NOMO-1 (cell line): ENCODE data around the gene DLG1.

Experiments used
- DNase-seq, 2 experiments: peaks; one replicate each; lab custom pipeline; 2025; ENCODE audit not compliant: unreplicated experiment in 2 of 2; lab: John Stamatoyannopoulos, UW

The DLG1 gene

DNA sequence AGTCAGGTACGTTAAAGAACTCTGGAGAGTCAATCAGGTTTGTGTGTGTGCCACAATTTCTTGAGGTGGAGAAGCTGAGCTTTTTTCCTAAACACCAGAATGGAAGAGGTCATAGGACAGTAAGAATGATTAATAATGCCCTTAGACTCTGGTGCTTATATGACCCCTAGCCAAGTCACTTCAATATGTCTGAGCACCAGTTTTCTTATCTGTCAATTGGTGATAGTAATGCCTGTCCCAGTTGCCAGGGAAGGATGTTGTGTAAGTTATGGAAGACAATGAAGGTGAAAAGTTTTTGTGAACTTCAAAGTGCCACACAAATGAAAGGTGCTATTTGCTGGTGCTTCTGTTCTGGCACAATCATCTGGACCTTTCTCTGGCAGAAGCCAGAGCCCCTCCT lies 22.2 kb upstream of the DLG1 start:
- DNase-seq = no peak

DNA sequence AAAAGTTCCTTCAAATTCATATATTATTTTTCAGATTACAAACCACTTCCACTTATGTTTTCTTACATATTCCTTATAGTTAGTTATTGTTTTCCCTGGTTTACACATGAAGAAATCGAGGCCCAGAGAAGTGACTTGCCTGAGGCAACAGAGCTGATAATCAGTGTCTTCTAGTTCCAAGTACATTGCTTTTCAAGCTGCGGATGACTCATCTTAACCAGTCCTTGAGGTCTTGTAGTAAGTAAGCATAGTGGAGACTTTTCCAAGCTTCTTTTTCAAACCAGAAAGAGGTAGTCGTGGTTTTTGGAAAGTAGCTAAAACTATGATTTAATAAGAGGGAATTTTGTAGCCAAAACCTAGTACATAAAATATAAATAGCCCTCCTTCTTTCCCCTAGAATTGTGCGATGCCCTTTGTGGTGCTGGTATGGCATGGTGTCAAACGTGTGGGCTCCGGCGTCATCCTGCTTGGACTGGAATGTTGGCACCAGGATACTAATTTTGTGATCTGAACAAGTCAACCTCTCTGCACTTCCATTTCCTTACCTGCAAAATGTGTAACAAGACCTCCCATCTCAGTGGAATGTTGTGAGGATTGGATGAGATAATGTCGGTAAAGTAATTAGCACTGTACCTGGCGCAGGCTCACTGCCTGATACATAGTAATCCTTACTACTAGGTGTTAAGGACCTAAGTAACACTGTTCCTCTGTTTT lies 19.0 kb upstream of the DLG1 start:
- no peak for DNase-seq

DNA sequence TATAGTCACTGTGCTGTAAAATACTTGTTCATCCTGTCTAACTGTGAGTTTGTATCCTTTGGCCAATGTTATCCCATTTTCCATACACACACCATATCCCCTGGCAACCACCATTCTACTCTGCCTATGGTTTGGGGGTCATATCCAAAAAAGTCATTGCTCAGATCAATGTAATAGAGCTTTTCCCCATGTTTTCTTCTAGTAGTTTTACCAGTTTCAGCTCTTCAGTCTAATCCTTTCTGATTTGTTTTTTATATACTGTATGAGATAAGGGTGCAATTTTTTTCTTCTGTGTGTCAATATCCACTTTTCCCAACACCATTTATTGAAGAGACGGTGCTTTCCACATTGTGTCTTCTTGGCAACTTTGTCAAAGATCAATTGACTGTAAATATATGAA lies 14.0 kb upstream of the DLG1 start:
- DNase-seq = no peak

DNA sequence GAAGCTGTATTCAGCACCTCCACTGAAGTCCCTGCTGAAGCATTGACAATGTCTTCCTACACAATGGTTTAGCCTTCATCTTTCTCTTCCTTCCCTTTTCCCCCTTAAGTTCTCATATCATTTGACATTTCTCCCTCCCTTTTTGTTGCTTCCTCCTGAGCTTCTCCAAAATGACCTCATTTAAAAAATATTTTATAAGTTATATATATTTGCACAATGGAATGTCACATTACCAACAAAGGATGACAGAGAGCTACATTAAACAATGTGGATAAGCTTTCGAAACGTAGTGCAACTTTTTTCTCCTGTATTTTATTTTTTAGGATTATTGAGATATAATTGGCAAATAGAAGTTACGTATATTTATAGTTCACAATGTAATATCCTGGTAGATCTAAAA lies 13.2 kb upstream of the DLG1 start:
- no peak for DNase-seq

DNA sequence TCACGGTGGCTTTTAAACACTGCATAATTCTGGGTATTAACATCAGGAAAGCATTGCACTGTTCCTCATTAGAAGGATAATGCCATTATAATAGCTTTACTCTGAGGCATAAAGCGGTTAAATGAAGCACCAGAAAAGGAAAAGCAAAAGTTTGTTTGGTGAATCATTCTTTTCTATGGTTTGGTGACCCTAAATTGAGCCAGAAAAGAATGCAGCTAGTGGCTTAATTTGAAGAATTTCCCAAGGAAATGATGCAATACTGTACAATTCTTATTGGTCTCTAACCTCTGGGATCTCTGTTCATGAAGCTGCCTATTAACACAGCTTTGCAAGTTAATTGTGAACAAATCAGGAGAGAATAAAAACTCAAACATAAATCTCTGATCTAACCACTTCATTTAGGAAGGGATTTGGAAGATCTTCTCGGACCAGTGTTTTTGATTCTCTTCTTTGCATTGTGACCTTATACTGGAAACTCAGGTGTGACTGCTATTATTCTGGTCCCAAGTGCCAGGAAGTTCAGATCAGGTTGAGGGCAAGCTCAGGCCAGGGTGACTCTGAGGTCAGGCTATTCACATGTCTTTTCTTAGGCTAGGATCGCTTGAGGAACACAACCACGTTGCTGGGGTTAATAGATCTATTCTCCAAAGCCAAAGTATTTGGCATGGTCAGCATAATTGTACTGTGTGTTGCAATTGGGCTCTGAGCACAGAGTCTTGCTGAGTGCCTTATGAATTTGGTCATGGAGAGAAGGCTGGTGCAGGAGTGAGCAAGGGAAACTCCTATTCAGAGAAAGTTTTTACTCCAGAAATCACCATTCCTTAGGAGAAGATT lies 11.3 kb upstream of the DLG1 start:
- peak; percentile 7 to 38 for DNase-seq

DNA sequence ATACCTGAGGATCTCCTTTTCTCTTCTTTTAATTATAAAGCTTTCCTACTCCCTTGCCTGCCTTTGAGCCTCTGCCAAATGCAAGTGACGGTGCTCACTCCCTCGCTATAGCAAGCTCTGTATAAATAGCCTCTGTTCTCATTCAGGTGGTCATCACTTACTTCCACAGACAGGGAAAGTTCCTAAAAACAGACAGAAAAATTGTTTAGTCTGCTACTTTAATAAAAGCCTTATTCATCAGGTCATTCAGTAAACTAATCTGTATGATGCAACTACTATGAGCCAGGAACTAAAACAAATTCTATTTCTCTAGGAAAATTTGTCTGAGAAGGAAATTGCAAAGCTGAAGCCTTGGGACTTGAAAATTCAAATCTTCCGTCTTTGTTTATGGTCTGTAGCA lies 10.2 kb upstream of the DLG1 start:
- DNase-seq = no peak

DNA sequence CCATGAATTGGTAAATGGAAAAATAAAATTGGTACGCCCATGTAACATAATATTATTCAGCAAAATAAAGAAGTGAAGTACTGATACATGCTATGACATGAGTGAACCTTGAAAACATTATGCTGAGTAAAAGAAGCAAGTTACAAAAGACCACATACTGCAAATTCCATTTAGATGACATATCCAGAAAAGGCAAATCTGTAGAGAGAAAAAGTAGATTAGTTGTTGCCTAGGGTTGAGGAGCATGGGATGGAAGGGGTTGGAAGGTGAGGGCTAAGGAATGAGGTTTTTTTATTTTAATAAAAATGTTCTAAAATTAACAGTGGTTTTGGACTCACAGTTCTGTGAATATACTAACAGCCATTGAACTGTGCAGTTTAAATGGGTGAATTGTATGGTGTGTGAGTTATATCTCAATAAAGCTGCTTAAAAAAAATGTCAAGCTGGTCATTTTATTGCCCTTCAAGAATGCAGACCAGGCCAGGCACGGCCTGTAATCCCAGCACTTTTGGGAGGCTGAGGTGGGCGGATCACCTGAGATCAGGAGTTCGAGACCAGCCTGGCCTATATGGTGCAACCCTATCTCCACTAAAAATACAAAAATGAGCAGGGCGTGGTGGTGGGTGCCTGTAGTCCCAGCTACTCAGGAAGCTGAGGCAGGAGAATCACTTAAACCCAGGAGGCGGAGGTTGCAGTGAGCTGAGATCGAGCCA lies 8.1 kb upstream of the DLG1 start:
- DNase-seq = no peak

DNA sequence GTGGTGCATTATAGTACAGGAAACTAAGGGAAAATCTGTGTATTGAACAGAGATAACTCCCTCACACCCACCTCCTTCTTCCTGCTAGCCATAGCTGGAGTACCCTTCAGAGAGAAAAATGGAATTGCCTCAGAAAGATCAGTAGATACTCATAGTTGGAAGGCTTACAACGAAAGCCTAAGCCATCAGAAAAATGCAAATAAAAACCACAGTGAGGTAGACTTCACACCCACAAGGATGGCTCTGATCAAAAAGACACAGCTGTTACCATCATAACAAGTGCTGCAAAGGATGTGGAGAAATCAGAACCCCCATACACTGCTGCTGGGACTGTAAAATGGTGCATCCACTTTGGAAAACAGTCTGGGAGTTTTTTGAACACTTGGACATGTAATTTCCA lies 7.4 kb upstream of the DLG1 start:
- no peak for DNase-seq

DNA sequence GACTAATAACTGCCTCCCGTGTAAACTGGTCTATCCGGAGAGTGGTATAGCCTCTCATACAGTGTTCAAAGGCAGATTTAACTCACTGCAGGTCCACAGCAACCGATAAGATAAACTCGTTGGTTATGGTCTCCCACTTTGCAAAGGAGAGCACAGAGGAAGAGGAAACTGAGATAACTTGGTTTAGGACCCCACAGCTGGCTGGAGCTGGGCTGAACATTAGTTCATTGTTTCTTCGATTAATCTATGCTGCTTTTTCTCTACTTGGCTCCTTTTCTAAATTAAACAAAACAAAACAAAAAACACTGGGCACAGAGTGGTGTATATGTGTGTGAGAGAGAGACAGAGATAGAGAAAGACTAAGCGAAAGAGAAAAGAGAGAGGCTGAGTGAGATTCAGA lies 5.0 kb upstream of the DLG1 start:
- DNase-seq = no peak

DNA sequence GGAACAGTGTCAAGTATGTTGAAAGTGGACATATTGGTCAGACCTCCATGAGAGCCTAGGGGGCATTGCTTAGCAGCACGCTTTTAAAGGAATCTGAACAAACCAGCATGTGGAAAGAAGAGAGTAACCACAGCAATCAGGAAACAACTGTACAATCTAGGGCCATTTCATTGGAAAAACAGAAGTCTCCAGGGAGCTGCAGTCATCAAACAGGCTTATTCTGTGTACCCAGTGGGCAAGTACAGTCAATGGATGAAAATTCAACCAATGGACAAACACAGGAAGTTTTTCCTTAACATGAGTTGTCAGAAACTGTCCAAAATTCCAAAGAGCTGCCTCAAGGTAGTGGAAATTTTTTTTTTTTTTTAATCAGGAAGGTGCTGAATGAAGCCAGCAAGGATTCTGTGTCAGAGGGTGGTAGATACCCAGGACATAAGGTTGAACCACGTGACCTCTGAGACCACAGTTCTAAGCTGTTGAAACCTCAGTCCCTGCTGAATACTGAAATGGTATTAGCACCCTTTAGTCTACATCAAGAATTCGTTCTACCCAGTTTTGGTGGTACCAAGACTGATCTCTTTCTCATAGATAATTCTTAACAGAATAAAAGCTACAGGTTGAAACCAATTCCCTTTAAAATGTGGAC lies 4.4 kb upstream of the DLG1 start:
- DNase-seq = no peak

DNA sequence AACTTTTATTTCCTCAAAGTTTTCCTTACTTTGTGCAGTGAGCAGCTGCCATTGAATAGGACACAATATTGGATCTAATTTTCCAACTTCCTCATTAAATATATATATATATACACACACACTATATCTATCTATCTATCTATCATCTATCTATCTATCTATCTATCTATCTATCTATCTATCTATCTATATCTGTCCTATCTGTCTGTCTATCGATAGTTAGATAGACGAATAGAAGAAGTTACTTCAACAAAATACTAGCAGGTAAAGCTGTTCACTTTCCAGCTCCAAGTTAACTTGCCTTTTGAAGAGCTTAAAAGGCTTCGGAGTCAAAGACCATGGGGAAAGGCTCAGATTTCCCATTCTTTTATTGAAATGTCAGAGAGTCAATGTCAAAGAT lies 3.6 kb upstream of the DLG1 start:
- no peak for DNase-seq

DNA sequence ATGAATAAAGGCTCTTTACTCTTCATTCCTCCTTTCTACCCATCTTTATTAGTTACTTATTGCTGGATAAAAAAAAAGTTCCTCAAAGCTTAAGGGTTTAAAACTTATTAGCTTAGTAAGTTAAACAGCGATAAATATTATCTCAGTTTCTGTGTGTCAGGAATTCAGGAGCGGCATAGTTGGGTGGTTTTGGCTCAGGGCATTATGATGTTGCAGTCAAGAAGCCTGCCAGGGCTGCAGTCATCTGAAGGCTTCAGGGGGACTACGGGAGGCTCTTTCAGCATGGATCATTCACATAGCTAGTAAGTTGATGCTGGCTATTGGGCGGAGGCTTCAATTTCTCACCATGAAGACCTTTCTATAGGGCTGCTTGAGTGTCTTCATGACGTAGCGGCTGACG lies 1.9 kb upstream of the DLG1 start:
- no peak for DNase-seq

DNA sequence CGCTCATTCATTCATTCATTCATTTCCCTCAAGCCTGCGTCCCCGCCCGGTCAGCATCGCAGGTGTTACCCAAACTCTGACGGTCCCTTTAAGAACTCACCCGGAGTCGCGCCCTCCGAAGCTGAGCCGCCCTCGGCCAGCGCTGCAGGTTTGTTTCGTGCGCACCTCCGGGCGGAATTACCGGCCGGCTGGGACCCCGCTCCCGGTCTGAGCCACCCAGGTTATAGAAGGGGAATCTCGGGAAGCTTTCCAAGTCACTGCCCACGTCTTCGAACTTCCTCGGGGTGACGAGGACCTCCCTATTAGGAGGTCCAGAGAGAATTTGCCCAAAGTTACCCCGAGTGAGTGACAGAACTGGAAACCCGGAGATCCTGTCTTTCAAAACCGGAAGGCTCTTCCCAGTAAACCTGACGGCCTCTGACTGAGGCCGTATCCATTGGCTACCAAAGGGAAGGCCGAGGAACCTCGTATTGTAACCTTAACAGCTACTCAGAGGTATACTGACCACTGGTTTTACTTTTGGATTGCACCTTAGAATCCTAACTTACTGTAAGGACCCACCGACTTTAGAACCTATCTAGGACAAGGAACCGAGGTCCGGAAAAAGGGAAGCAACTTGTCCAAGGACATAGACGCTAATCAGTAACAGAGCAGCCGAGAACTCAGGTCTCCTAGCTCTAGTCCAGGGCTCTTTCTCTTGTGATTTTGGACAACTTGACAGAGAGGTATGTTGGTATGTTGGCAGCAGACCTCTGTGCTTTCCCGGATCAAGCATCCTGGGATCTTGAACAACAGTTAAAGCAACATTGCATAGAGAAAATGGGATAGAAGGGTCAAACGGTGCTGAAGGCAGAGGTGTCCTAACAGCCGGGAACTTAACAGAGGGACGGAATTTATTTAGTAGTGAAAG lies 788 bp upstream of the DLG1 start:
- DNase-seq = peak; percentile 5 to 43

DNA sequence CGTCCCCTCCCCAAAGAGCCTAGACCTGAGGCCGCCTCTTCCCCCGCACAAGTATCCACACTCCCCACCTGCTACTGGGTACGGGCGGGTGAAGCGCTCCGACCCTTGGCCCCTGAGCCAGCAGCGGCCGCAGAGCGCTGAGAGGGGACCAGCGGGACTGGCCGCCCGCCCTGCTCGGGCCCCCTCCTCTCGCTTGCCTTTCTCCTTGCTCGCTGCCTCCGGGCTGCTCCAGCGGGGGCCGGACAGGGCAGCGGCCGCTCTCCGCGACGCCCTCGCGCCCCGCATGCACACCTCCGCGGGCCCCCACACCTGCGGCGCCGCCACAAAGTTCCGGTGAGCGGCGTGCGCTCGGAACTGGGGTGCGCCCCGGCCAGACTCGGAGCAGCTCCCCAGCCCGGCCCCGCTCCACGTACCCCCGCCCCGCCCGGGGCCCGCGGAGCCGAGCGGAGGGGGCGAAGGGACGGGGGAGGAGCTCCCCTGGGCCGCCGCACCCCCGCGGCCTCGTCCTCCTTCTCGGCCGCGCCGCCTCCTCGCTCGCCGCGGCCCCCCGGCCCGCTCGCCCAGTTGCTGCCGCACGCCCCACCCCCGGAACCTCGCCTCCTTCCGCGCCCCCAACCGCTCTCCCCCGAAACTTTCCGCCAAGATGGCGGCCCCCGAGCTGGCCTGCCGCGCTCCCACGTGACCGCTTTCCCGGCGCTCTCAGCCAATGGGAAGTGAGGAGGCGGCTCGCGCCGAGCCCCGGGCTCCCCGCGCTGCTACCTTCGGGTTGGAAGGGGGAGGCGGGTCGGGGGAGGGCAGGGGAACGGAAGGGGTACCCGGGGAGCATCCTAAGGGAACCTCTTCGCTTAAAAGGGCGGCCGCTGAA lies 704 bp downstream of the DLG1 start:
- peak; percentile 92 to 97 for DNase-seq

DNA sequence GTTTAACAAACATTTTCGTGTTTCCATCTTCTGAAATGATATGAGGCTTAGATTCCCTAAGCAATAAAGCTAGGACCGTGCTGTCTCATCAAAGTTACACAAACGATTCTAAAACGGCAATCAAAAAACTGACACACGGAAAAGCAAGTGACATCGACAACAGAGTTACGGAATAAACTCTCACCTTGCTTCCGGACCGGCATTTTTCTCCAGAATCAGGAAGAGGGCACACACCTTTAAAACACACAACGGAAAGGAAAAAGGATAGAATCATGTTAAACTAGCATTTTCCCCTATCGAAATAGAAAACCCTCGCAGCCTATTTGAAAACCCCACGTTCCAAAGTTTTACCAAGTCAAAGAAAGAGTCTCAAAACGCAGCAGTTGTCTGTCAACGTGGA lies 1.4 kb downstream of the DLG1 start:
- no peak for DNase-seq

DNA sequence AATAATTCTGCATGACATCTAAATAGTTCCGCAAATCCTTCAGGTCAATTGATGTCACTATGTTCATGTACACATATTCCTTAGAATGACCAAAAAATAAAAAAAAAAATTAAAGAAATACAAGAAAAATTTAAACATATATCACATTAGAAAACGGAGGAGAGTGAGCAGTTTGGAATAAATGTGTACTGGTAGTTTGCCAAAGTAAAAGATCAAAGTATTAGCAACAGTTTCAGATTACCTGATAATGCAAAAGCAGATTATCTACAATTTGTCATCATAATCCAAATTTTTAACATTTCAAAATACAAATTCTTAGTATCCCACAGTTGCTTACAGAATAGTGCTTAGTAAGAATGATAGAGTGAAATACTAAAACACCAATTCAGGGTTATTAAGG lies 1.9 kb downstream of the DLG1 start:
- DNase-seq = no peak

DNA sequence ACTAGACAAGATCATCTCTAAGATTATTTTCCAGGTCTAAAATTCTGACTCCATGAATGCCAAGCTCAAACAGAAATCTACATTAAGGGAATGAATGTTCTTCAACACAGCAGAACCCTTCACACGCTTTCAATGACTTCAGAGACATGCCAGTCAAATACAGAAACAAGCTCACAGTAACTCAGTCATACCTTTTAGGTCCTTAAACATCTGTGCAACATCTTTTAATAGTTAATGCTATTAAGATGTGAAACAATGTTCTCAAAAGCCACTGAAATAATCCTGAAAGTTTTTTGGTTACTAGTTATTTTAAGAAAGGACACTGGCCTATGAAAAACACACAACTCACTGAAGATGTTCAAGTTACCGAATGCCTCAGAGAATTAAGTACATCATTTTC lies 2.5 kb downstream of the DLG1 start:
- no peak for DNase-seq

DNA sequence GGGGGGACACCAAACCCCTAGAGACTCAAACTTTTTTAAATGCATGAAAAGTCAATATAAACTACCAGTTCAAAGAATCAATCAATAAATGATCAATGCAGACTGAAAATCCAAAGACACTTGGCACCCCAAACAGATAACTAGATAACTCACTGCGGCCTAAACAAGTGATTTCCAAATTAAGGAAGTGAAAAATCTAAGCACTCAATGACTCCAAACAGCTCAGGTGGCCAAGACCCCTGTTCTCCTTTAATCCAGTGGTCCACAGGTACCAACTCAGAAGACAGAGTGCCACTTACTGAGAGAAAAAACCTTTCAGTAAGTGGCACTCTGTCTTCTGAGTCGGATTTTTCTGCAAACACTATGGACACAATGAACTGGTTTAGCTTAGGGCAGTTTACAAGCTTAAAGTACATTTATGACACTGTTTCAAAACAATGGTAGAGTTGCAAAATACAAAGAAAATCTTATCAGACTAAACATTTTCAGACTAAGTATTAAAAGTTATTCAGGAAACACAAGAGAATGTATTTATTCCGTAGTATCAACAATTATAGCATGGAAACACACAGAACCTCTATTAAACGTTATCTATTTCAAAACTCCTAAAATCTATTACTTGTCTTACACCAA lies 4.7 kb downstream of the DLG1 start:
- DNase-seq = peak; percentile 2 to 32

DNA sequence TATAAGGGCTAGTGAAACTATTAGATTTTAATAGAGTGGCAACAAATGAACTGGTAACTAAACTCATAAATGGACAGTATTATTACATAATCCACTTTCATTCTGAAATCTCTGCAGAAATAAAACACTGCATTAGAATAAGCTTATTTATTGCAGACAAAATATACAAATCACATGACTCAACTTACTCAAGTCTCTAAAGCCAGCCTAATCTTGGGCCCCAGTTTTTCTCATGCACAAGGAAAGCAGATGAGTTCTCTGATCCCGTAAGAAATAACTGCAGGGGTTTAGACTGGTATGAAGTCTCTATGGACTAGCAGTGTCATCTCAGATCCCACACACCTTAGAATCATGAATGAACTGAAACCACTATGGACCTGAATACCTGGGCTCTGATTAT lies 5.8 kb downstream of the DLG1 start:
- DNase-seq = no peak
